ENCODE data around the gene DPP7.
"Not testable (repeated sequence)": the region's sequence is repeated elsewhere in the genome, so short reads cannot be mapped to it uniquely, and the experiment has no call there.

Gene DPP7

GRCh38 chr9:137065336-137065967, 49.1 kb downstream of the DPP7 start:
- no peak overlapping the region for H3K4me3 ChIP-seq (ENCODE audit: low read length in 2 of 2)
- H3K27ac ChIP-seq (ENCODE audit: low read length), result no peak overlapping the region
- no peaks in the 10 kb centered on the region for H3K36me3 ChIP-seq (ENCODE audit: control insufficient read depth in 2 of 2, insufficient read depth in 2 of 2, low read length in 2 of 2)
- no peak overlapping the region for H3K9ac ChIP-seq (ENCODE audit: low read length in 2 of 2)
- no peaks in the 10 kb centered on the region for H3K9me3 ChIP-seq (ENCODE audit: control insufficient read depth in 2 of 2, low read length in 2 of 2)
- H3K4me1 ChIP-seq (ENCODE audit: control insufficient read depth, insufficient read depth, low read length), result peaks cover 10% of the 10 kb centered on the region
- peaks cover 17 to 30% of the 10 kb centered on the region in 2 donors for H3K27me3 ChIP-seq (ENCODE audit: control insufficient read depth in 1 of 2, insufficient read depth in 2 of 2, low read length in 2 of 2)

GRCh38 chr9:137064880-137065164, 49.7 kb downstream of the DPP7 start:
- H3K4me3 ChIP-seq (ENCODE audit: low read length in 2 of 2), result no peak overlapping the region
- H3K36me3 ChIP-seq (ENCODE audit: control insufficient read depth in 2 of 2, insufficient read depth in 2 of 2, low read length in 2 of 2), result no peaks in the 10 kb centered on the region
- peaks cover 7% of the 10 kb centered on the region for H3K4me1 ChIP-seq (ENCODE audit: control insufficient read depth, insufficient read depth, low read length)
- peaks cover 17 to 30% of the 10 kb centered on the region in 2 donors for H3K27me3 ChIP-seq (ENCODE audit: control insufficient read depth in 1 of 2, insufficient read depth in 2 of 2, low read length in 2 of 2)
- H3K9me3 ChIP-seq (ENCODE audit: control insufficient read depth in 2 of 2, low read length in 2 of 2), result no peaks in the 10 kb centered on the region
- no peak overlapping the region for H3K9ac ChIP-seq (ENCODE audit: low read length in 2 of 2)
- no peak overlapping the region for H3K27ac ChIP-seq (ENCODE audit: low read length)

- Histone ChIP-seq H3K4me1 (ENCODE audit: control insufficient read depth, insufficient read depth, low read length) (peaks cover 4% of the 10 kb centered on the region), H3K36me3 (ENCODE audit: control insufficient read depth in 2 of 2, insufficient read depth in 2 of 2, low read length in 2 of 2) (no peaks in the 10 kb centered on the region), H3K27me3 (ENCODE audit: control insufficient read depth in 1 of 2, insufficient read depth in 2 of 2, low read length in 2 of 2) (peaks cover 14 to 25% of the 10 kb centered on the region in 2 donors), H3K9ac (ENCODE audit: low read length in 2 of 2) (no peak overlapping the region), H3K9me3 (ENCODE audit: control insufficient read depth in 2 of 2, low read length in 2 of 2) (no peaks in the 10 kb centered on the region), H3K4me3 (ENCODE audit: low read length in 2 of 2) (no peak overlapping the region), H3K27ac (ENCODE audit: low read length) (no peak overlapping the region)
Observed at GRCh38 chr9:137064027-137064879, 50.3 kb downstream of the DPP7 start.

GRCh38 chr9:137063311-137064026, 51.1 kb downstream of the DPP7 start:
- no peaks in the 10 kb centered on the region for H3K9me3 ChIP-seq (ENCODE audit: control insufficient read depth in 2 of 2, low read length in 2 of 2)
- H3K36me3 ChIP-seq (ENCODE audit: control insufficient read depth in 2 of 2, insufficient read depth in 2 of 2, low read length in 2 of 2), result no peaks in the 10 kb centered on the region
- no peak overlapping the region for H3K9ac ChIP-seq (ENCODE audit: low read length in 2 of 2)
- peaks cover 4% of the 10 kb centered on the region for H3K4me1 ChIP-seq (ENCODE audit: control insufficient read depth, insufficient read depth, low read length)
- H3K4me3 ChIP-seq (ENCODE audit: low read length in 2 of 2), result no peak overlapping the region
- H3K27me3 ChIP-seq (ENCODE audit: control insufficient read depth in 1 of 2, insufficient read depth in 2 of 2, low read length in 2 of 2), result peaks cover 6 to 17% of the 10 kb centered on the region in 2 donors
- H3K27ac ChIP-seq (ENCODE audit: low read length), result no peak overlapping the region

GRCh38 chr9:137062798-137063197, 51.7 kb downstream of the DPP7 start:
- H3K36me3 ChIP-seq (ENCODE audit: control insufficient read depth in 2 of 2, insufficient read depth in 2 of 2, low read length in 2 of 2); H3K4me3 ChIP-seq (ENCODE audit: low read length in 2 of 2); H3K9me3 ChIP-seq (ENCODE audit: control insufficient read depth in 2 of 2, low read length in 2 of 2); H3K27ac ChIP-seq (ENCODE audit: low read length); H3K9ac ChIP-seq (ENCODE audit: low read length in 2 of 2); H3K4me1 ChIP-seq (ENCODE audit: control insufficient read depth, insufficient read depth, low read length): not testable (repeated sequence)
- peaks cover 1 to 10% of the 10 kb centered on the region in 2 donors for H3K27me3 ChIP-seq (ENCODE audit: control insufficient read depth in 1 of 2, insufficient read depth in 2 of 2, low read length in 2 of 2)

GRCh38 chr9:137062384-137062783, 52.1 kb downstream of the DPP7 start:
- Histone ChIP-seq H3K4me3 (ENCODE audit: low read length in 2 of 2) (no peak overlapping the region), H3K9me3 (ENCODE audit: control insufficient read depth in 2 of 2, low read length in 2 of 2) (no peaks in the 10 kb centered on the region), H3K9ac (ENCODE audit: low read length in 2 of 2) (no peak overlapping the region), H3K27me3 (ENCODE audit: control insufficient read depth in 1 of 2, insufficient read depth in 2 of 2, low read length in 2 of 2) (peaks cover 0 to 10% of the 10 kb centered on the region in 2 donors), H3K4me1 (ENCODE audit: control insufficient read depth, insufficient read depth, low read length) (peaks cover 4% of the 10 kb centered on the region), H3K27ac (ENCODE audit: low read length) (no peak overlapping the region), H3K36me3 (ENCODE audit: control insufficient read depth in 2 of 2, insufficient read depth in 2 of 2, low read length in 2 of 2) (no peaks in the 10 kb centered on the region)
